Left lung (tissue), 10 donors: ENCODE measurements around the gene FOLR2. TPM values are rescaled to one million over a fixed set of nuclear protein-coding genes. Genes with fewer than 3 reads are reported as not detected.

ENCODE experiments used
- ATAC-seq: fragments of 200-7000 bp; cut with Tn5 transposase; one replicate; pipeline ENCODE4 v1.9.1; 2020; ENCODE audit warnings: moderate library complexity
- DNase-seq, 4 donors: peaks; one replicate each; pipeline ENCODE4 v3.0.0-alpha.2; 2013 to 2020
- H3K27ac ChIP-seq, 2 donors: fragments of 200-600 bp; sonication (generic) in 1 of 2; one replicate each; pipeline versions ENCODE4 v1.5.0 to v1.8.0; 2020 to 2021
- H3K27me3 ChIP-seq, 2 donors: fragments of 200-600 bp; sonication (generic) in 1 of 2; one replicate each; pipeline versions ENCODE4 v1.5.0 to v1.8.0; 2020 to 2021
- H3K36me3 ChIP-seq, 2 donors: fragments of 200-600 bp; sonication (generic) in 1 of 2; one replicate each; pipeline versions ENCODE4 v1.5.0 to v1.8.0; 2020 to 2021
- H3K4me1 ChIP-seq, 2 donors: fragments of 200-600 bp; one replicate each; pipeline ENCODE4 v1.8.0; 2021
- H3K4me3 ChIP-seq, 2 donors: fragments of 200-600 bp; sonication (generic) in 1 of 2; one replicate each; pipeline versions ENCODE4 v1.5.0 to v1.8.0; 2020 to 2021; ENCODE audit warnings: mild to moderate bottlenecking in 1 of 2
- H3K9me3 ChIP-seq, 2 donors: fragments of 200-600 bp; sonication (generic) in 1 of 2; one replicate each; pipeline versions ENCODE4 v1.5.0 to v1.8.0; 2020 to 2021
- CTCF ChIP-seq, 2 donors: fragments of 200-600 bp; sonication (generic) in 1 of 2; IDR thresholded peaks; one replicate each; pipeline versions ENCODE4 v1.5.0 to v1.8.0; 2021; ENCODE audit warnings: antibody characterized with exemption in 2 of 2
- intact Hi-C, 2 donors: fragments of 100-400 bp; cut with DNase I; formaldehyde crosslinking; loops; one replicate each; pipeline versions ENCODE4 v1.11.2 to v1.14.2; 2022
- polyA plus RNA-seq, 6 donors: library from polyadenylated mRNA; unstranded; fragments of 120-200 nt; gene quantifications; one replicate each; pipeline ENCODE4 v1.2.1, GENCODE V29; 2013; ENCODE audit not compliant: insufficient read length in 6 of 6
- total RNA-seq, 2 donors: library from RNA; stranded (reverse); fragmentation: NEBNext Ultra II Directional; extraction: Animal tissue kit (Norgen Biotek cat#: 25700); gene quantifications; one replicate each; pipeline ENCODE4 v1.2.1, GENCODE V29; 2021
- donor health status: DM: no; HTN: yes; CAD: no.
- donor health status: DM: no; HTN: no; CAD: no.

The FOLR2 gene
- total and polyA plus RNA-seq, 8 donors, result 14.5 to 50.2 (median 17.8) TPM

GRCh38 chr11:72239849-72240460 lies 23.4 kb downstream of the FOLR2 start:
- Histone ChIP-seq H3K9me3 (no peaks in the 10 kb centered on the region), H3K4me1 (peaks cover 17 to 42% of the 10 kb centered on the region in 2 donors), H3K27me3 (peaks cover 48 to 63% of the 10 kb centered on the region in 2 donors), H3K4me3 (peak overlapping the region; percentile 19 to 32), H3K27ac (peak overlapping the region in 1 of 2 donors; percentile 8), H3K36me3 (peaks cover 0 to 39% of the 10 kb centered on the region in 2 donors)
- DNase-seq, result peak in 1 of 4 donors; percentile 89
- intact Hi-C loops, result no loop called here
- ATAC-seq, result peak; percentile 50
- TF ChIP-seq CTCF (IDR thresholded peaks at IDR 0.05), result no peak

GRCh38 chr11:72240461-72241290 lies 24.1 kb downstream of the FOLR2 start:
- peak; percentile 1 for ATAC-seq
- Histone ChIP-seq H3K4me1 (peaks cover 17 to 42% of the 10 kb centered on the region in 2 donors), H3K36me3 (peaks cover 0 to 32% of the 10 kb centered on the region in 2 donors), H3K27ac (no peak overlapping the region), H3K27me3 (peaks cover 55 to 70% of the 10 kb centered on the region in 2 donors), H3K9me3 (no peaks in the 10 kb centered on the region), H3K4me3 (peak overlapping the region in 1 of 2 donors; percentile 32)
- TF ChIP-seq CTCF (IDR thresholded peaks at IDR 0.05), result no peak
- intact Hi-C loops, result no loop called here
- no peak for DNase-seq

- intact Hi-C loops, result no loop called here
Observed at GRCh38 chr11:72241291-72241781, 24.7 kb downstream of the FOLR2 start.

GRCh38 chr11:72242141-72242540 lies 25.5 kb downstream of the FOLR2 start:
- TF ChIP-seq CTCF (IDR thresholded peaks at IDR 0.05), result no peak
- H3K27ac ChIP-seq, result no peak overlapping the region
- no peaks in the 10 kb centered on the region for H3K9me3 ChIP-seq
- DNase-seq, result no peak
- no peak overlapping the region for H3K4me3 ChIP-seq
- H3K27me3 ChIP-seq, result peaks cover 70 to 85% of the 10 kb centered on the region in 2 donors
- H3K36me3 ChIP-seq, result peaks cover 0 to 18% of the 10 kb centered on the region in 2 donors
- peaks cover 17 to 42% of the 10 kb centered on the region in 2 donors for H3K4me1 ChIP-seq
- intact Hi-C loops, result no loop called here
- no peak for ATAC-seq

More at GRCh38 chr11:72241291-72241781, 24.7 kb downstream of the FOLR2 start:
- ATAC-seq (no peak), DNase-seq (no peak)
- TF ChIP-seq CTCF (IDR thresholded peaks at IDR 0.05), result no peak
- Histone ChIP-seq H3K4me1 (peaks cover 17 to 42% of the 10 kb centered on the region in 2 donors), H3K4me3 (no peak overlapping the region), H3K27me3 (peaks cover 62 to 77% of the 10 kb centered on the region in 2 donors), H3K27ac (no peak overlapping the region), H3K9me3 (no peaks in the 10 kb centered on the region), H3K36me3 (peaks cover 0 to 26% of the 10 kb centered on the region in 2 donors)
